K562 (cell line): ENCODE data around the gene AHCYL2. TPM values are rescaled to one million over a fixed set of nuclear protein-coding genes. Genes with fewer than 3 reads are reported as not detected.

Experiments used
- ILF3 ChIP-seq: fragments of 450-650 bp; IDR thresholded peaks from 2 replicates; pipeline ENCODE4 v1.6.1; 2018; ENCODE audit warnings: antibody characterized with exemption, mild to moderate bottlenecking, moderate library complexity, borderline replicate concordance
- ILK ChIP-seq: fragments of 450-650 bp; IDR thresholded peaks from 2 replicates; pipeline ENCODE4 v1.6.1; 2016; ENCODE audit warnings: missing genetic modification characterization, low read depth, mild to moderate bottlenecking, missing compliant biosample characterization, moderate library complexity, borderline replicate concordance
- RBM22 ChIP-seq: fragments of 200-400 bp; formaldehyde crosslinking; IDR thresholded peaks from 2 replicates; pipeline ENCODE4 v1.6.1; 2018; ENCODE audit warnings: low read length, low read depth; ENCODE audit not compliant: poor library complexity, severe bottlenecking
- SMARCB1 ChIP-seq: IDR thresholded peaks from 2 replicates; pipeline ENCODE4 v1.6.1; 2011; ENCODE audit warnings: improper control_type of control experiment, low read depth; ENCODE audit not compliant: insufficient read length
- ZNF311 ChIP-seq: fragments of 250-450 bp; sonication (Bioruptor Pico); IDR thresholded peaks from 2 replicates; pipeline ENCODE4 v1.4.0; 2020; ENCODE audit warnings: mild to moderate bottlenecking, moderate library complexity
- polyA plus RNA-seq, 8 experiments: library from polyadenylated mRNA; depleted of rRNA in 4 of 8; stranded (reverse) in 5 of 8; unstranded in 3 of 8; fragments of >200 nt; fragmentation: Nextera tagmentation in 2 of 8; fragmentation: Illumina TruSeq in 1 of 8; extraction: Ambion mirVana in 2 of 8; extraction: Trizol in 1 of 8; gene quantifications; 2 replicates each; pipeline versions ENCODE4 v1.2.1 to v1.2.3, GENCODE V29; 2011 to 2014; ENCODE audit warnings: inconsistent platforms in 1 of 8, missing spikeins in 1 of 8
- total RNA-seq, 7 experiments: library from RNA; depleted of rRNA in 6 of 7; stranded (reverse); fragments of >200 nt in 6 of 7; fragmentation: Illumina TruSeq in 2 of 7; extraction: Trizol in 2 of 7; gene quantifications; 2 replicates each; pipeline versions ENCODE4 v1.2.1 to v1.2.3, GENCODE V29; 2011 to 2021; ENCODE audit warnings: low replicate concordance in 1 of 7
- TF ChIP-seq, protein P1 (sequence below), 2 experiments: fragments of 450-650 bp; IDR thresholded peaks; 2 replicates each; pipeline ENCODE4 v1.6.1; 2016; ENCODE audit warnings: mild to moderate bottlenecking in 2 of 2, borderline replicate concordance in 1 of 2, low read depth in 1 of 2, moderate library complexity in 1 of 2
- TF ChIP-seq, protein P2 (sequence below): fragments of 450-650 bp; IDR thresholded peaks from 2 replicates; pipeline ENCODE4 v1.6.1; 2016; ENCODE audit warnings: missing biosample characterization, missing genetic modification characterization

Gene AHCYL2
- total and polyA plus RNA-seq, 9 of the 15 experiments (the other 6 are each of a cell fraction or from before 2014, with no cell fraction given): 0.93 to 10.5 (median 5.2) TPM

DNA sequence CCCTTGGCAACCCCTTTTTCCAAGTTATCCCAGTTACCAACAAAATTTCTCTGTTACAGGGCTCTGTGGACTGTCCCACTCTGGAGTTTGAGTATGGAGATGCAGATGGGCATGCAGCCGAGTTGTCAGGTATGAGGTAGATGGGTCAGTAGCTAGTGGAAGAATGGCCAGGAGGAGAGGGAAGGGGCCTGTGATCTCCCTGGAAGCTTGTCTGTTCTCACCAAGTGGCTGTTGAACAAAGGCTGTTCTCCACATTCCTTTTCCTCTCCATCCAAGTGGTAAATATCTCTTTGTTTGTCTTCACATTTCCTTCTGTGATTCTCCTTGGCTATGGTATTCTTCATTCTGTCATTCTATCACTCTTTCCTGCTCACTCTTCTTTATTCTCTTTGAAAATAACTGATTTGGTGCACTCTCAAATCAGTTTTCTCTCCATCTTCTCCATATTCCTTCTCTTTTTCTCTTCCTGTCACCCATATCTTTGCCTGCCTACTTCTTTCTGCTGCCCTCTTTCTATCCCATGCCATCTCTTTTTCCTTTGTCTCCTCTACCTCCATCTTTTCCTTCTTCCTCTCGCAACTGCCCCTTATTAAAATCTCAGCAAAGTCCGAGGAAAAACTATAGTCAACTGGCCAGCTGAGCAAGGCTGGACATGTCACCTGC, 215.3 kb downstream of the AHCYL2 start (continued):
- TF ChIP-seq, protein P1, sequence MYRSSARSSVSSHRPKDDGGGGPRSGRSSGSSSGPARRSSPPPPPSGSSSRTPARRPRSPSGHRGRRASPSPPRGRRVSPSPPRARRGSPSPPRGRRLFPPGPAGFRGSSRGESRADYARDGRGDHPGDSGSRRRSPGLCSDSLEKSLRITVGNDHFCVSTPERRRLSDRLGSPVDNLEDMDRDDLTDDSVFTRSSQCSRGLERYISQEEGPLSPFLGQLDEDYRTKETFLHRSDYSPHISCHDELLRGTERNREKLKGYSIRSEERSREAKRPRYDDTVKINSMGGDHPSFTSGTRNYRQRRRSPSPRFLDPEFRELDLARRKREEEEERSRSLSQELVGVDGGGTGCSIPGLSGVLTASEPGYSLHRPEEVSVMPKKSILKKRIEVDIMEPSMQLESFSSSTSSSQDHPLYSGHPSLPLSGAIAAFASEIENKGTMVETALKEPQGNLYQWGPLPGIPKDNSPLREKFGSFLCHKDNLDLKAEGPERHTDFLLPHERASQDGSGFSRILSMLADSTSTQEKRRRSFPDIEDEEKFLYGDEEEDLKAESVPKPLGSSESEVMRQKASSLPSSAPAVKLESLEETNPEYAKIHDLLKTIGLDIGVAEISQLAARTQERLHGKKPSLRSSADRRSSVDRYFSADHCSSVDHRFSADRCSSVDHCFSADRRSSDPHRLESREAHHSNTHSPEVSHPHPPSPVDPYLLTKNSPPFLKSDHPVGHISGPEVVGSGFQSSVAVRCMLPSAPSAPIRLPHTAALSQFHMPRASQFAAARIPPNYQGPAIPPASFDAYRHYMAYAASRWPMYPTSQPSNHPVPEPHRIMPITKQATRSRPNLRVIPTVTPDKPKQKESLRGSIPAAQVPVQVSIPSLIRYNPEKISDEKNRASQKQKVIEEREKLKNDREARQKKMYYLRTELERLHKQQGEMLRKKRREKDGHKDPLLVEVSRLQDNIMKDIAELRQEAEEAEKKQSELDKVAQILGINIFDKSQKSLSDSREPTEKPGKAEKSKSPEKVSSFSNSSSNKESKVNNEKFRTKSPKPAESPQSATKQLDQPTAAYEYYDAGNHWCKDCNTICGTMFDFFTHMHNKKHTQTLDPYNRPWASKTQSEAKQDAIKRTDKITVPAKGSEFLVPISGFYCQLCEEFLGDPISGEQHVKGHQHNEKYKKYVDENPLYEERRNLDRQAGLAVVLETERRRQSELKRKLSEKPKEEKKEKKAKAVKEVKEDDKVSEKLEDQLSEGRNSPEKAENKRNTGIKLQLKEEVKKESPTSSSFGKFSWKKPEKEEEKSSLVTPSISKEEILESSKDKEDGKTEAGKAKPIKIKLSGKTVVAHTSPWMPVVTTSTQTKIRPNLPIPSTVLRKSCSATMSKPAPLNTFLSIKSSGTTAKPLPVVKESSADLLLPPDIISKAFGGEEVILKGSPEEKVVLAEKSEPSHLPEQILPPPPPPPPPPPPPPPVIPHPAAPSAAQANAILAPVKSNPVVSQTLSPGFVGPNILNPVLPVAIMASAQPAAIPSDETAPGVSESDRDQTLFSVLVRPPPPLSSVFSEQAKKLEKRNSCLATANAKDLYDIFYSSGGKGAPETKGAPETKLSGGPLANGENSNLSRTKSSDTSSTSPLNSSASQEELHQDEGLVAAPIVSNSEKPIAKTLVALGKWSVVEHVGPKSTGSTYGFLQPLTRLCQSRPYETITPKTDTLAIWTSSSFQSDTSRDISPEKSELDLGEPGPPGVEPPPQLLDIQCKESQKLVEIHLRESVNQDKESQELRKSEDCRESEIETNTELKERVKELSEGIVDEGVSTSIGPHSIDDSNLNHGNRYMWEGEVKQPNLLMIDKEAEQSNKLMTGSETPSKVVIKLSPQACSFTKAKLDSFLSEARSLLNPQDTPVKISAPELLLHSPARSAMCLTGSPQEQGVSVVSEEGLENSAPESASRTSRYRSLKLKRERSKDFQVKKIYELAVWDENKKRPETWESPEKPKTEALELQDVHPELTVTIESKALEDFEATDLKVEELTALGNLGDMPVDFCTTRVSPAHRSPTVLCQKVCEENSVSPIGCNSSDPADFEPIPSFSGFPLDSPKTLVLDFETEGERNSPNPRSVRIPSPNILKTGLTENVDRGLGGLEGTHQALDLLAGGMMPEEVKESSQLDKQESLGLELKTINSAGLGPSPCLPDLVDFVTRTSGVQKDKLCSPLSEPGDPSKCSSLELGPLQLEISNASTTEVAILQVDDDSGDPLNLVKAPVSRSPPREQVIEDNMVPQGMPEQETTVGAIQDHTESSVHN (IDR thresholded peaks at IDR 0.05; ENCODE audit: borderline replicate concordance in 1 of 2, low read depth in 1 of 2): no peak
- TF ChIP-seq RBM22: no peak
- TF ChIP-seq ILF3: no peak
- TF ChIP-seq SMARCB1: no peak
- TF ChIP-seq, protein P2, sequence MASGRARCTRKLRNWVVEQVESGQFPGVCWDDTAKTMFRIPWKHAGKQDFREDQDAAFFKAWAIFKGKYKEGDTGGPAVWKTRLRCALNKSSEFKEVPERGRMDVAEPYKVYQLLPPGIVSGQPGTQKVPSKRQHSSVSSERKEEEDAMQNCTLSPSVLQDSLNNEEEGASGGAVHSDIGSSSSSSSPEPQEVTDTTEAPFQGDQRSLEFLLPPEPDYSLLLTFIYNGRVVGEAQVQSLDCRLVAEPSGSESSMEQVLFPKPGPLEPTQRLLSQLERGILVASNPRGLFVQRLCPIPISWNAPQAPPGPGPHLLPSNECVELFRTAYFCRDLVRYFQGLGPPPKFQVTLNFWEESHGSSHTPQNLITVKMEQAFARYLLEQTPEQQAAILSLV (tag): no peak
- no peak for TF ChIP-seq ZNF311 (CRISPR knock-in tag)
- TF ChIP-seq ILK (tag): no peak
